OCI-LY1 (cell line): ENCODE measurements around the gene GARIN5A.

ENCODE experiments used
- H2AFZ ChIP-seq: fragments of 200-600 bp; sonication (generic), shearing (Covaris generic); 2 replicates; pipeline ENCODE4 v1.6.0; 2014; ENCODE audit warnings: antibody characterized with exemption, mild to moderate bottlenecking, low read length
- H3F3A ChIP-seq: fragments of 200-600 bp; sonication (generic), shearing (Covaris generic); 2 replicates; pipeline ENCODE4 v1.6.0; 2014; ENCODE audit warnings: mild to moderate bottlenecking, antibody characterized with exemption, low read length, moderate library complexity; ENCODE audit not compliant: insufficient read depth
- H3K27ac ChIP-seq: fragments of 200-600 bp; sonication (generic); 2 replicates; pipeline ENCODE4 v1.5.1; 2014; ENCODE audit warnings: low read length, mixed run types, mild to moderate bottlenecking, low read depth; ENCODE audit not compliant: poor library complexity, severe bottlenecking
- H3K27me3 ChIP-seq: fragments of 200-600 bp; sonication (generic); 2 replicates; pipeline ENCODE4 v1.6.0; 2014; ENCODE audit warnings: antibody characterized with exemption, mild to moderate bottlenecking, low read length, moderate library complexity; ENCODE audit not compliant: insufficient read depth
- H3K36me3 ChIP-seq: fragments of 200-600 bp; sonication (generic); 2 replicates; pipeline ENCODE4 v1.6.1; 2014; ENCODE audit warnings: mild to moderate bottlenecking, antibody characterized with exemption, low read length, moderate library complexity, mixed read lengths; ENCODE audit not compliant: insufficient read depth
- H3K4me1 ChIP-seq: fragments of 200-600 bp; sonication (generic); 2 replicates; pipeline ENCODE4 v1.5.1; 2014; ENCODE audit warnings: mild to moderate bottlenecking, low read length, moderate library complexity; ENCODE audit not compliant: insufficient read depth, severe bottlenecking
- H3K4me2 ChIP-seq: fragments of 200-600 bp; sonication (generic), shearing (Covaris generic); 2 replicates; pipeline ENCODE4 v1.6.1; 2014; ENCODE audit warnings: low read length
- H3K4me3 ChIP-seq: fragments of 200-600 bp; sonication (generic); 2 replicates; pipeline ENCODE4 v1.5.1; 2014; ENCODE audit warnings: low read length, low read depth, mild to moderate bottlenecking, mixed read lengths; ENCODE audit not compliant: poor library complexity, severe bottlenecking
- H3K79me2 ChIP-seq: fragments of 200-600 bp; shearing (Covaris generic); 2 replicates; pipeline ENCODE4 v1.6.1; 2016; ENCODE audit warnings: mixed run types, low read length, mixed read lengths; ENCODE audit not compliant: insufficient read depth
- H3K9ac ChIP-seq: fragments of 200-600 bp; sonication (generic), shearing (Covaris generic); 2 replicates; pipeline ENCODE4 v1.6.1; 2014; ENCODE audit warnings: mild to moderate bottlenecking, low read length, mixed read lengths
- H3K9me2 ChIP-seq: fragments of 200-600 bp; sonication (generic), shearing (Covaris generic); 2 replicates; pipeline ENCODE4 v1.6.1; 2014; ENCODE audit warnings: low read depth, mild to moderate bottlenecking, low read length, mixed read lengths
- H3K9me3 ChIP-seq: fragments of 200-600 bp; shearing (Covaris generic); 2 replicates; pipeline ENCODE4 v1.6.1; 2014; ENCODE audit warnings: low read length, mixed read lengths
- H4K20me1 ChIP-seq: fragments of 200-600 bp; sonication (generic), shearing (Covaris generic); 2 replicates; pipeline ENCODE4 v1.6.0; 2016; ENCODE audit warnings: mild to moderate bottlenecking, low read length; ENCODE audit not compliant: insufficient read depth
- EZH2 ChIP-seq: fragments of 200-600 bp; sonication (generic), shearing (Covaris generic); IDR thresholded peaks from 2 replicates; pipeline ENCODE4 v1.8.0; 2017; ENCODE audit warnings: borderline replicate concordance, mixed run types, mild to moderate bottlenecking, antibody characterized with exemption, low read length, moderate library complexity, mixed read lengths
- TF ChIP-seq, protein P1 (sequence below): fragments of 200-600 bp; sonication (generic), shearing (Covaris generic); IDR thresholded peaks from 2 replicates; pipeline ENCODE4 v1.5.1; 2017; ENCODE audit warnings: mild to moderate bottlenecking, antibody characterized with exemption, low read length, moderate library complexity, mixed read lengths

The GARIN5A gene

DNA sequence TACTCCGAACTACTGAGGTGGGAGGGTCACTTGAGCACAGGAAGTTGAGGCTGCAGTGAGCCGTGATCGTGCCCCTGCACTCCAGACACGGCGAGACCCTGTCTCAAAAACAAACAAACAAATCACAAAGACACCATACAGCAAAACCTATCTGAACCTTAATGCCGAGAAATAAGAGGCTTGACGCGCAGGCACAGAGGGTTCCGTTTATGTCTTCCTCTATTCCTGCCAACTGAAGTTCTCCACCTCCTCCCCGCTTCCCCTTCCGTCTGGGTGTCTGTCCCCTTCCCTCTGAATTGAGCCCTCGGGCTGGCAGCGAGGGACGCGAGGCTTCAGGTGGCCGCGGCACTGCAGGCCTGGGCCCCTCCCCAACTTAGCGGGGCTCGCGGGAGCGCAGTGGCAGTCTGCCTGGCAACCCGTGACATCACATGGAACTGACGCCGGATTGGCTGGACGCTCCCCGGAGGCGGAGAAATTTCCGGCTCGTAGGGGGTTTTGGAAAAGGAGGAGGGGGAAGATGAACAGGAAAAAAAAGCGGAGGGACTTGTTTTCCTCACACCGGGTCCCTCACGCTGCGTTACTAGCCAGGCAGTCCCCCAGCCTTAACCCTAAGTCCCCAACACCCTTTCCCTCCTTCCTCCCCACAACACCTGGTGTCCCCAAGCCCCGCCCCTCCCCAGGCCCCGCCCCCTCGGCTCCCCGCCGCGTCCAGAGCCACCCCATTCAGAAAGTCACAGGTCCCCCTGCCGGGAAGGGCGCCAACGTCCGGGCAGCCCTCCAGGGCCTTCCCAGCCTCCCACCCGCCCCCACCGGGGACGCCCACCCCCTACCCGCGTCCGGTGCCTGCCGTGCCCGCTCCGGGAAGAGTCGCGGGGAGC, 45.1 kb downstream of the GARIN5A start:
- H3K27ac ChIP-seq, result peak overlapping the region; percentile 88
- no peak for TF ChIP-seq EZH2
- TF ChIP-seq, protein P1, sequence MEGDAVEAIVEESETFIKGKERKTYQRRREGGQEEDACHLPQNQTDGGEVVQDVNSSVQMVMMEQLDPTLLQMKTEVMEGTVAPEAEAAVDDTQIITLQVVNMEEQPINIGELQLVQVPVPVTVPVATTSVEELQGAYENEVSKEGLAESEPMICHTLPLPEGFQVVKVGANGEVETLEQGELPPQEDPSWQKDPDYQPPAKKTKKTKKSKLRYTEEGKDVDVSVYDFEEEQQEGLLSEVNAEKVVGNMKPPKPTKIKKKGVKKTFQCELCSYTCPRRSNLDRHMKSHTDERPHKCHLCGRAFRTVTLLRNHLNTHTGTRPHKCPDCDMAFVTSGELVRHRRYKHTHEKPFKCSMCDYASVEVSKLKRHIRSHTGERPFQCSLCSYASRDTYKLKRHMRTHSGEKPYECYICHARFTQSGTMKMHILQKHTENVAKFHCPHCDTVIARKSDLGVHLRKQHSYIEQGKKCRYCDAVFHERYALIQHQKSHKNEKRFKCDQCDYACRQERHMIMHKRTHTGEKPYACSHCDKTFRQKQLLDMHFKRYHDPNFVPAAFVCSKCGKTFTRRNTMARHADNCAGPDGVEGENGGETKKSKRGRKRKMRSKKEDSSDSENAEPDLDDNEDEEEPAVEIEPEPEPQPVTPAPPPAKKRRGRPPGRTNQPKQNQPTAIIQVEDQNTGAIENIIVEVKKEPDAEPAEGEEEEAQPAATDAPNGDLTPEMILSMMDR, result no peak
- H3K9ac ChIP-seq, result peak overlapping the region; percentile 89

DNA sequence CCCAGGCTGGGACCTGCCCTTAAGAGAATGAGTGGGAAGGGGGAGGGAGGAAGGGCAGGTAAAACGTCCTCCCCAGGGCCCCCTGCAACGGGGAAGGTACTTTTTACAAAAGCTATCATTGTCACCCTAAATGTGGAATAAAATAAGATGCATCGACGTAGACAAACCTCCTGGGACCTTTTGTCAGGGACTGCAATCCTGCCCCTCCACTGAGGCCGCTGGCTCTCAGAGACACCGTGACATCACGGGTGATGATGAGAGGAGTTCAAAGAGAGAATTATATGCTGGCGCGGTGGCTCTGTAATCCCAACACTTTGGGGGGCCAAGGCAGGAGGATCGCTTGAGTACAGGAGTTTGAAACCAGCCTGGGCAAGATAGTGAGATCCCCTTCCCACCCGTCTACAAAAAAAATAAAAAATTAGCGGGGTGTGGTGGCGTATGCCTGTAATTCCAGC, 45.7 kb downstream of the GARIN5A start:
- H3K9me2 ChIP-seq, result no peaks in the 10 kb centered on the region

More for the DNA sequence above, 45.1 kb downstream of the GARIN5A start:
- H4K20me1 ChIP-seq, result no peaks in the 10 kb centered on the region
- H3K79me2 ChIP-seq, result no peaks in the 10 kb centered on the region
- peaks cover 70% of the 10 kb centered on the region for H3K4me1 ChIP-seq
- peaks cover 16% of the 10 kb centered on the region; the same call in 1 of the 2 replicates for H3K36me3 ChIP-seq
- H3K27me3 ChIP-seq, result no peaks in the 10 kb centered on the region
- H3K4me2 ChIP-seq, result peak overlapping the region; percentile 100
- no peaks in the 10 kb centered on the region; the same call in 1 of the 2 replicates for H3F3A ChIP-seq
- no peaks in the 10 kb centered on the region for H3K9me2 ChIP-seq
- H3K9me3 ChIP-seq, result no peaks in the 10 kb centered on the region
- peak overlapping the region; percentile 73 for H3K4me3 ChIP-seq
- no peak overlapping the region for H2AFZ ChIP-seq

DNA sequence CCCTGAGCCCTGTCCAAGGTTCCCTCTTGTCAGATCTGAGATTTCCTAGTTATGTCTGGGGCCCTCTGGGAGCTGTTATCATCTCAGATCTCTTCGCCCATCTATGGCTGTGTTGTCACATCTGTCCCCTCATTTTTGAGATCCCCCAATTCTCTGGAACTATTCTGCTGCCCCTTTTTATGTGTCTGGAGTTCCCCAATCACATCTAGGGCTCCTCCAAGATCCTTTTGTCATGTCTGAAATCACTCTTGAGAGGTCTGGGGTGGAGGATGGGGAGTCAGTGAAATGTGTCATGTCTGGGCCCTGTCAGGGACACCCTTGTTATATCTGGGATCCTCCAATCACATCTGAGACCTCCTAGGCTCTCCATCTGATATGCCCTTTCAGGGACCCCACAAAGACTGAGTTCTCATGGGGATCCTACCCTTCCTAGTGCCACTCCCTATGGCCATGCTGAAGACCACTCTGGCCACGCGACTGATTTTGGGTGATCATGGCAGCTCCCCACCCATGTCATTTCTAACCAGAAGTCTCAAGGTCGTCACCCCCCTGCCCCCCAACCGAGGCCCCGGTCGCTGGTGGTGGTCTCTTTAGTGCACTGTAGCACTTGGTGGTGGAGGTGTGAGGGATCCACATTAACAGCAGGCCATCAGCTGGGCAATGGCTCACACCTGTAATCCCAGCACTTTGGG, 47.7 kb downstream of the GARIN5A start:
- H3K9me2 ChIP-seq, result no peaks in the 10 kb centered on the region
- TF ChIP-seq EZH2, result no peak
- TF ChIP-seq, protein P1, result no peak
- peaks cover 35% of the 10 kb centered on the region for H3K36me3 ChIP-seq
- H3F3A ChIP-seq, result no peaks in the 10 kb centered on the region; the same call in 1 of the 2 replicates
- H3K4me2 ChIP-seq, result peak overlapping the region; percentile 43; the same call in 1 of the 2 replicates
- H3K79me2 ChIP-seq, result no peaks in the 10 kb centered on the region
- H3K4me3 ChIP-seq, result no peak overlapping the region
- no peak overlapping the region for H2AFZ ChIP-seq
- no peak overlapping the region; the same call in 1 of the 2 replicates for H3K9ac ChIP-seq
- H3K9me3 ChIP-seq, result no peaks in the 10 kb centered on the region
- peak overlapping the region; percentile 88 for H3K27ac ChIP-seq
- peaks cover 59% of the 10 kb centered on the region for H3K4me1 ChIP-seq
- no peaks in the 10 kb centered on the region for H3K27me3 ChIP-seq
- H4K20me1 ChIP-seq, result no peaks in the 10 kb centered on the region

More for the DNA sequence above, 45.7 kb downstream of the GARIN5A start:
- Histone ChIP-seq H4K20me1 (no peaks in the 10 kb centered on the region), H3K4me1 (peaks cover 70% of the 10 kb centered on the region), H3K79me2 (no peaks in the 10 kb centered on the region), H3K9me3 (no peaks in the 10 kb centered on the region), H3K27me3 (no peaks in the 10 kb centered on the region), H3K9ac (peak overlapping the region; percentile 89), H2AFZ (no peak overlapping the region), H3K4me3 (peak overlapping the region; percentile 73), H3K36me3 (peaks cover 20% of the 10 kb centered on the region; the same call in 1 of the 2 replicates), H3K27ac (peak overlapping the region; percentile 88), H3F3A (no peaks in the 10 kb centered on the region; the same call in 1 of the 2 replicates), H3K4me2 (peak overlapping the region; percentile 100)
- TF ChIP-seq EZH2, result no peak
- TF ChIP-seq, protein P1, result no peak
